Activated naive CD4-positive, alpha-beta T cell treated with anti-CD3 and anti-CD28 coated beads, Interleukin-2, amount 10 ng/mL, durations not matched to agents 7 days and 5 days (primary cell): Measurements from ENCODE around the gene ZSWIM5.

Experiments used
- CTCF ChIA-PET: fragments of 350-600 bp; sonication (Branson Sonifier 250); formaldehyde crosslinking; loops from one replicate; lab custom pipeline; 2021; ENCODE audit warnings: antibody characterized with exemption; lab: Charles Lee
- DNase-seq: peaks from one replicate; pipeline ENCODE4 v3.0.0-alpha.2; 2020
- H3K27ac Mint-ChIP-seq: one replicate; pipeline ENCODE4 v1.8.0; 2021; ENCODE audit warnings: mild to moderate bottlenecking, moderate library complexity, mixed read lengths
- H3K27me3 Mint-ChIP-seq: one replicate; pipeline ENCODE4 v1.8.0; 2021; ENCODE audit warnings: mild to moderate bottlenecking, mixed read lengths
- H3K36me3 Mint-ChIP-seq: one replicate; pipeline ENCODE4 v1.8.0; 2021; ENCODE audit warnings: mixed read lengths
- H3K4me1 Mint-ChIP-seq: one replicate; pipeline ENCODE4 v1.8.0; 2021; ENCODE audit warnings: mixed read lengths
- H3K4me3 Mint-ChIP-seq: one replicate; pipeline ENCODE4 v1.8.0; 2021; ENCODE audit warnings: mild to moderate bottlenecking, moderate library complexity, mixed read lengths
- H3K9me3 Mint-ChIP-seq: one replicate; pipeline ENCODE4 v1.8.0; 2021; ENCODE audit warnings: mixed read lengths

Gene ZSWIM5

DNA sequence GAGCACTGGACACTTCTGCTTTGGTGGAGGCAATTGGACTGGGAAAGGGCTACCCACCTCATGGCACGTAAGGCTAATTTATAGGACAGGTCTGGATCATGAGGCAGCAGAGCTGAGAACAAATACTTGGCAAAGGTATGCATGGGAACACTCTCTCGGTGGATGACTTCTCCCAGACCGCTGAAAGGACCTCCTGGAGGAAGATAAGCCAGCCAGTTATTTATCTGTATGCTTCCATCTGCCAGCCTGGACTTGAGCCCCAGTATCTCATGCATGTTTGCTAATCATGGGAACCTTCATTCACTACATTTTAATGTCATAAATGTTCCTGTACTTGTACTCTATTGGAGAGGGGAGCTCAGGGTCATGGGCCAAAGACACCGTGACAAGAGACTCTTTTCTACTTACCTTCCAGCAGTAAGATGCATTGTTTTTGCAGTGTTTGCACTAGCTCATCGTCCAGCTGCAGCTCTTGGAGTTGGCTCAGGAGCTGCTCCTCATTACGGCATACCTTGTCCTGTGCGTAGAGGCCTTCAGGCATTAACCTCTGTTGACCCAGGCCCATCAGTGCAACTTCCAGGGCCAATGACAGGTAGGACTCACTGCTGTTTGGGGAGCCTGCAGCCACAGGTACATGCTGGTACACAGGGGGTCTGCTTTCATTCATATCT is 170.6 kb downstream of the ZSWIM5 start:
- no peak overlapping the region for H3K27ac Mint-ChIP-seq
- H3K4me3 Mint-ChIP-seq = no peak overlapping the region
- H3K4me1 Mint-ChIP-seq = peaks cover 16% of the 10 kb centered on the region
- no peaks in the 10 kb centered on the region for H3K27me3 Mint-ChIP-seq
- CTCF ChIA-PET = interaction anchor here (1.8 kb wide), 1 partner anchor 264 kb away, joined by 6 read pairs; no protein-coding TSS in a partner anchor
- no peaks in the 10 kb centered on the region for H3K9me3 Mint-ChIP-seq
- H3K36me3 Mint-ChIP-seq = no peaks in the 10 kb centered on the region
- no peak for DNase-seq

DNA sequence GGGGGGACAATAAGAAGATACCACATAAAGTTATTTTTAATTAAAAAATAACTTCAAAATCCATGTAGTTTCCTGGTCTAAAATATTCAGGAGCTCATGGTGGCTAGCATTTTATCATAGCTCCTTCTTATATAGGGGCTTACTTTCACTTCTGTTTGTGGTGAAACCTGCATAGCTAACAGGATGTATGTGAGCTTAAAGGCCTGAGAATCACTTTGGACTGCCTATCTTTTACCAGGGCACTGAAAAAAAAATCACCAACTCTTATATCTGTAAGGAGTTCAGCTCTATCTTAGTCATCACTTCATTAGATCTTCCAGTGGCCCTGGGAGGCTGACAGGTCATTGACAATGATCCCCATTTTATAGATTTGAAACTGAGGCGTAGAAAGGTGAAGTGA is 173.0 kb downstream of the ZSWIM5 start:
- no peaks in the 10 kb centered on the region for H3K9me3 Mint-ChIP-seq
- CTCF ChIA-PET = interaction anchor here (1.1 to 1.8 kb wide), 3 partner anchors 14 to 302 kb away, joined by 3 to 5 read pairs (median 3); partner anchors contain the start of gene RNU5D-1
- H3K36me3 Mint-ChIP-seq = no peaks in the 10 kb centered on the region
- peak overlapping the region; percentile 33 for H3K27ac Mint-ChIP-seq
- no peak for DNase-seq
- H3K4me1 Mint-ChIP-seq = peaks cover 16% of the 10 kb centered on the region
- no peak overlapping the region for H3K4me3 Mint-ChIP-seq
- no peaks in the 10 kb centered on the region for H3K27me3 Mint-ChIP-seq

GRCh38 chr1:45032837-45033236 is 173.6 kb downstream of the ZSWIM5 start:
- no peaks in the 10 kb centered on the region for H3K27me3 Mint-ChIP-seq
- no peaks in the 10 kb centered on the region for H3K36me3 Mint-ChIP-seq
- no peak overlapping the region for H3K4me3 Mint-ChIP-seq
- no peak overlapping the region for H3K27ac Mint-ChIP-seq
- CTCF ChIA-PET = interaction anchor here (1.8 kb wide), 1 partner anchor 19 kb away, joined by 5 read pairs; no protein-coding TSS in a partner anchor
- peaks cover 18% of the 10 kb centered on the region for H3K4me1 Mint-ChIP-seq
- H3K9me3 Mint-ChIP-seq = no peaks in the 10 kb centered on the region
- DNase-seq = no peak

GRCh38 chr1:45026446-45026845 is 180.0 kb downstream of the ZSWIM5 start:
- DNase-seq = no peak
- peaks cover 12% of the 10 kb centered on the region for H3K4me1 Mint-ChIP-seq
- no peak overlapping the region for H3K4me3 Mint-ChIP-seq
- CTCF ChIA-PET = no interaction called here
- H3K36me3 Mint-ChIP-seq = no peaks in the 10 kb centered on the region
- H3K9me3 Mint-ChIP-seq = no peaks in the 10 kb centered on the region
- H3K27ac Mint-ChIP-seq = peak overlapping the region; percentile 1
- no peaks in the 10 kb centered on the region for H3K27me3 Mint-ChIP-seq

GRCh38 chr1:45023663-45024062 is 182.7 kb downstream of the ZSWIM5 start:
- no peaks in the 10 kb centered on the region for H3K36me3 Mint-ChIP-seq

DNA sequence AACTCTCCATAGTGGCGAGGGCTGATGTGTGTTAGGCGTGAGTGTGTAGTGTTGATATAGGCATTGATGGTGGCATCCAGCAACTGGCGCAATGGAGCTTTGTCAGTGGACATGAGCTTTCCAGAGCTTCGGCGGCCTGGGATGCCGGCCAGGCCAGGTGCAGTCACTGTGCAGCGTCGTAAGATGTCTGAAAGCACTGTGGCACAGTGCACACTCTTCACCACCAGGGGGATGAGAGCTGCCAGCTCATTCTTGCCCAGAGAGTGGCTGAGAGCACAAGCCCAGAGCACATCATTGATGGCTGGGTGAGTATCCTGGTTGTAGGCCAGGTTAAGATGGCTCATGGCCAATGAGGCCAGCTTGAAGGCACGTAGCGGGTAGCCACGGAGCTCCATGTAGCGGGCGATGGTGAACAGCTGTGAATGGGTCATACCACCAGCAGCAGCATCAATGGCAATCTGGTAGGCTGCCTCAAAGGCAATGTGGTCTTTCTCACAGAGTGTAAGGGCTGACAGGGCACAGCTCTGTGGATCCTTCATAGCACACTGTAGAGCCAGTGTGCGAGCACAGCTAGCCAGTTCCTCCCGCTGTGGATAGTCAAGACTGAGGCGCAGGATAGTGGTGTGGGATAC is 187.7 kb downstream of the ZSWIM5 start:
- Mint-ChIP-seq H3K4me1 (peaks cover 8% of the 10 kb centered on the region), H3K36me3 (peaks cover 6% of the 10 kb centered on the region), H3K4me3 (no peak overlapping the region), H3K9me3 (no peaks in the 10 kb centered on the region), H3K27ac (no peak overlapping the region), H3K27me3 (no peaks in the 10 kb centered on the region)
- DNase-seq = peak; percentile 74
- CTCF ChIA-PET = interaction anchor here (0.6 to 12.4 kb wide), 20 partner anchors 9 to 494 kb away, joined by 3 to 386 read pairs (median 3); partner anchors contain the start of gene TESK2

More at GRCh38 chr1:45023663-45024062, 182.7 kb downstream of the ZSWIM5 start:
- Mint-ChIP-seq H3K27ac (no peak overlapping the region), H3K27me3 (no peaks in the 10 kb centered on the region), H3K9me3 (no peaks in the 10 kb centered on the region), H3K4me3 (no peak overlapping the region), H3K4me1 (peaks cover 12% of the 10 kb centered on the region)
- CTCF ChIA-PET = interaction anchor here (0.6 kb wide), 1 partner anchor 445 kb away, joined by 3 read pairs; no protein-coding TSS in a partner anchor
- no peak for DNase-seq

GRCh38 chr1:45016767-45017166 is 189.6 kb downstream of the ZSWIM5 start:
- Mint-ChIP-seq H3K4me1 (peaks cover 23% of the 10 kb centered on the region), H3K27ac (no peak overlapping the region), H3K36me3 (peaks cover 6% of the 10 kb centered on the region), H3K27me3 (no peaks in the 10 kb centered on the region), H3K9me3 (no peaks in the 10 kb centered on the region), H3K4me3 (no peak overlapping the region)
- CTCF ChIA-PET = interaction anchor here (0.6 to 12.4 kb wide), 5 partner anchors 66 to 476 kb away, joined by 3 to 386 read pairs (median 3); partner anchors contain the start of gene TESK2
- no peak for DNase-seq

DNA sequence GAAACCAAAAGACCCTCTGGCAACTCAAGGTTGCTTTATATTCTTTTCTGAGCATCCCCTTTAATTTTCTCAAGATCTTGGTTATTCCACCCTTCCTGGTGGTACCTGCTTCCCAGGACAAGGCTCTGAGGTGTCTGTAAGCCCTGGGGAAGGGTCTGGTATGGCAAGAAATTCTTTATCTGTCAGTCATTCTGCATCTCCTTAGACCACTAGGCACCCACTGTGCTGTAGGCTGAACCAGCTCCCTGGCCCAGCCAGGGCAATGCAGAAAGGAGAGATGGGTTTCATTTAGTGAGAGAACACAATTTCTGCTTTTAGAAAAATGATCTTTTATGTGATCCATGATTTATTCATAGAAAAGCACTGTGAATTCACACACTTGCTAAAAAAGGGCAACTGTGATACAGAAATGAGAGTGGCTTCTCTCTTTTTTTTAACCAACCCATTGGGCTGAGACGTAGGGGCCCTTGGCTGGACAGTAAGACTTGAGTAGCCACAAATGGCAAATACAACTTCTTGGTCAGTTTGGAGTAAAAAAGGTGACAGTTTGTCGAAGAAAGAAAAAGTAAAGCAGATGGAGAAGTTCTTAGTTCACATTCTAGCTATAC is 190.2 kb downstream of the ZSWIM5 start:
- Mint-ChIP-seq H3K4me3 (no peak overlapping the region), H3K27ac (no peak overlapping the region), H3K4me1 (peaks cover 28% of the 10 kb centered on the region), H3K9me3 (no peaks in the 10 kb centered on the region), H3K27me3 (no peaks in the 10 kb centered on the region), H3K36me3 (peaks cover 6% of the 10 kb centered on the region)
- CTCF ChIA-PET = interaction anchor here (0.6 to 12.4 kb wide), 8 partner anchors 10 to 476 kb away, joined by 3 to 386 read pairs (median 4); partner anchors contain the start of gene TESK2
- DNase-seq = no peak

GRCh38 chr1:45015683-45016082 is 190.7 kb downstream of the ZSWIM5 start:
- H3K27ac Mint-ChIP-seq = no peak overlapping the region
- no peaks in the 10 kb centered on the region for H3K9me3 Mint-ChIP-seq
- DNase-seq = no peak
- H3K4me1 Mint-ChIP-seq = peaks cover 29% of the 10 kb centered on the region
- no peak overlapping the region for H3K4me3 Mint-ChIP-seq
- no peaks in the 10 kb centered on the region for H3K27me3 Mint-ChIP-seq
- CTCF ChIA-PET = interaction anchor here (1.0 to 12.4 kb wide), 5 partner anchors 9 to 477 kb away, joined by 3 to 386 read pairs (median 4); no protein-coding TSS in a partner anchor
- H3K36me3 Mint-ChIP-seq = peaks cover 6% of the 10 kb centered on the region

- Mint-ChIP-seq H3K4me1 (peaks cover 39% of the 10 kb centered on the region), H3K27ac (peak overlapping the region; percentile 59), H3K9me3 (no peaks in the 10 kb centered on the region), H3K36me3 (peaks cover 6% of the 10 kb centered on the region), H3K27me3 (no peaks in the 10 kb centered on the region), H3K4me3 (peak overlapping the region; percentile 50)
- peak; percentile 90 for DNase-seq
- CTCF ChIA-PET = interaction anchor here (0.6 to 12.4 kb wide), 19 partner anchors 18 to 554 kb away, joined by 3 to 386 read pairs (median 4); partner anchors contain the start of genes CCDC163, EIF2B3, MMACHC and MUTYH
Measured at GRCh38 chr1:45014321-45015028, 191.9 kb downstream of the ZSWIM5 start.

GRCh38 chr1:45013551-45014209 is 192.7 kb downstream of the ZSWIM5 start:
- H3K4me1 Mint-ChIP-seq = peaks cover 42% of the 10 kb centered on the region
- H3K36me3 Mint-ChIP-seq = peaks cover 6% of the 10 kb centered on the region
- no peaks in the 10 kb centered on the region for H3K9me3 Mint-ChIP-seq
- peak overlapping the region; percentile 39 for H3K27ac Mint-ChIP-seq
- no peaks in the 10 kb centered on the region for H3K27me3 Mint-ChIP-seq
- H3K4me3 Mint-ChIP-seq = peak overlapping the region; percentile 74
- no peak for DNase-seq
- CTCF ChIA-PET = interaction anchor here (0.6 to 12.4 kb wide), 19 partner anchors 19 to 555 kb away, joined by 3 to 386 read pairs (median 3); partner anchors contain the start of genes BEST4, CCDC163, EIF2B3 and MMACHC

DNA sequence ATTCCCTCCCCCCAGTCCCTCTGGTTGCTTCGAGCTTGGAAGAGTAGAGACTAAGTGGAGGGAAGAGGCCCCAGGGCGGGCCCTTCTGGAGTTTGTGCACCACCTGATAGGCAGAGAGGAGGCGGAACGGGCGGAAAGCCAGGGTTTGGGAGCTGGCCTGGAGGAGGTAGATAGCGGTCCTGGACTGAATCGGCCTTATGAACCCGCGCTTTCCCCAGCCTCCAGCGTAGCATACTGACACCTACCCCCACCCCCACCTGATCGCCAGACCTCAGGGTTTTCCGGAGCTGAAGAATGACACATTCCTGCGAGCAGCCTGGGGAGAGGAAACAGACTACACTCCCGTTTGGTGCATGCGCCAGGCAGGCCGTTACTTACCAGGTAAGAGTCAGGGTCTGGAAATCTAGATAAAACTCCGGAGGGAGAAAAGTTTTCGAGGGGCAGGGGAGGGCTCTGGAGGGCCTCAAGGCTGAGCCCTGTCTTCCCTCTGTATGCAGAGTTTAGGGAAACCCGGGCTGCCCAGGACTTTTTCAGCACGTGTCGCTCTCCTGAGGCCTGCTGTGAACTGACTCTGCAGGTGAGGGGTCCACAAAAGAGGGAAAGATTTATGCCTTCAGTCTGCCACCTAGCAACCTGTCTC is 193.6 kb downstream of the ZSWIM5 start:
- H3K27me3 Mint-ChIP-seq = no peaks in the 10 kb centered on the region
- H3K4me1 Mint-ChIP-seq = peaks cover 42% of the 10 kb centered on the region
- peaks cover 13% of the 10 kb centered on the region for H3K36me3 Mint-ChIP-seq
- peak overlapping the region; percentile 88 for H3K27ac Mint-ChIP-seq
- no peaks in the 10 kb centered on the region for H3K9me3 Mint-ChIP-seq
- peak overlapping the region; percentile 74 for H3K4me3 Mint-ChIP-seq
- DNase-seq = peak; percentile 42
- CTCF ChIA-PET = interaction anchor here (0.7 to 12.4 kb wide), 17 partner anchors 13 to 480 kb away, joined by 3 to 386 read pairs (median 4); partner anchors contain the start of genes BEST4, MUTYH, PLK3 and TESK2
